A549 (cell line): ENCODE results near the gene MCRS1. TPM values are rescaled to one million over a fixed set of nuclear protein-coding genes. Genes with fewer than 3 reads are reported as not detected.
A peak's percentile ranks its signal among the peaks of the same experiment; 100 is the strongest.

Source experiments
- ATAC-seq, 2 experiments: fragments of 200-7000 bp in 1 of 2; fragments of >200 bp in 1 of 2; cut with Nextera tagmentation in 1 of 2; cut with Tn5 transposase in 1 of 2; 3 replicates each; pipeline versions ENCODE4 v1.8.0 to v1.9.1; 2018 to 2020; ENCODE audit warnings: mild to moderate bottlenecking in 1 of 2, moderate library complexity in 1 of 2
- CTCF ChIA-PET: fragments of 300-600 bp; sonication (Branson Sonifier 250); formaldehyde crosslinking; extraction: SDS; loops from one replicate; lab custom pipeline; 2021; ENCODE audit warnings: antibody characterized with exemption, inconsistent platforms; lab: Yijun Ruan, JAX
- POLR2A ChIA-PET: fragments of 350-600 bp; formaldehyde crosslinking; extraction: SDS; loops from one replicate; lab custom pipeline; 2021; ENCODE audit warnings: antibody characterized with exemption, inconsistent platforms; lab: Yijun Ruan, JAX
- DNase-seq, 2 experiments: peaks; one replicate each; pipeline versions ENCODE4 v3.0.0 to v3.0.0-alpha.2; 2011 to 2016; ENCODE audit warnings: low read depth in 1 of 2, low spot score in 1 of 2
- FAIRE-seq: peaks from 2 replicates; lab custom pipeline; 2011; peaks lifted over from hg19 to GRCh38; lab: Jason Lieb, UNC
- H3K27ac ChIP-seq, 2 experiments: fragments of >200 bp; sonication (Bioruptor Twin); formaldehyde crosslinking; 3 replicates each; pipeline ENCODE4 v1.5.1; 2016 to 2017
- H3K4me1 ChIP-seq: fragments of >200 bp; sonication (Bioruptor Twin); formaldehyde crosslinking; 3 replicates; pipeline ENCODE4 v1.6.1; 2016
- H3K4me2 ChIP-seq: fragments of >200 bp; sonication (Bioruptor Twin); formaldehyde crosslinking; 3 replicates; pipeline ENCODE4 v1.6.1; 2016
- H3K4me3 ChIP-seq: fragments of >200 bp; sonication (Bioruptor Twin); formaldehyde crosslinking; 3 replicates; pipeline ENCODE4 v1.5.1; 2016
- H3K9me3 ChIP-seq: fragments of >200 bp; sonication (Bioruptor Twin); formaldehyde crosslinking; 3 replicates; pipeline ENCODE4 v1.6.1; 2016
- EP300 ChIP-seq, 2 experiments: fragments of >200 bp; sonication (Bioruptor Twin); formaldehyde crosslinking; IDR thresholded peaks; 2 replicates in 1 of 2; 3 replicates in 1 of 2; pipeline ENCODE4 v1.6.1; 2016 to 2017
- ESRRA ChIP-seq: fragments of 150-350 bp; IDR thresholded peaks from 2 replicates; pipeline ENCODE4 v1.6.1; 2014; ENCODE audit warnings: mild to moderate bottlenecking, low read length, borderline replicate concordance
- HOXA7 ChIP-seq: fragments of 250-450 bp; sonication (Bioruptor Pico); IDR thresholded peaks from 2 replicates; pipeline ENCODE4 v1.5.0; 2020; ENCODE audit warnings: mild to moderate bottlenecking, moderate library complexity
- HOXB13 ChIP-seq: fragments of 250-450 bp; sonication (Bioruptor Pico); IDR thresholded peaks from 2 replicates; pipeline ENCODE4 v1.5.0; 2020; ENCODE audit warnings: low read depth, mild to moderate bottlenecking, moderate library complexity
- HOXB5 ChIP-seq: fragments of 250-450 bp; sonication (Bioruptor Pico); IDR thresholded peaks from 2 replicates; pipeline ENCODE4 v1.5.0; 2020; ENCODE audit warnings: mild to moderate bottlenecking, moderate library complexity
- KDM1A ChIP-seq: fragments of 200-600 bp; sonication (generic); IDR thresholded peaks from 2 replicates; pipeline ENCODE4 v1.6.1; 2016; ENCODE audit warnings: low read depth, mild to moderate bottlenecking
- NFE2L2 ChIP-seq: fragments of 150-350 bp; conservative IDR thresholded peaks from 2 replicates; pipeline ENCODE4 v1.6.1; 2014; ENCODE audit warnings: low read length
- NPAS2 ChIP-seq: fragments of 250-450 bp; sonication (Bioruptor Pico); IDR thresholded peaks from 2 replicates; pipeline ENCODE4 v1.8.0; 2022; ENCODE audit warnings: mild to moderate bottlenecking, moderate library complexity, borderline replicate concordance
- POLR2AphosphoS2 ChIP-seq: conservative IDR thresholded peaks from 2 replicates; pipeline ENCODE4 v1.6.1; 2012; ENCODE audit warnings: low read length, improper control_type of control experiment, inconsistent platforms
- RAD21 ChIP-seq, 2 experiments: fragments of >200 bp in 1 of 2; sonication (Bioruptor Twin) in 1 of 2; formaldehyde crosslinking in 1 of 2; IDR thresholded peaks in 1 of 2; conservative IDR thresholded peaks in 1 of 2; 2 replicates in 1 of 2; 3 replicates in 1 of 2; pipeline ENCODE4 v1.6.1; 2012 to 2018; ENCODE audit warnings: inconsistent platforms in 1 of 2
- RFX5 ChIP-seq: fragments of 450-650 bp; IDR thresholded peaks from 2 replicates; pipeline ENCODE4 v1.7.1; 2014; ENCODE audit warnings: antibody characterized with exemption, mild to moderate bottlenecking, moderate library complexity
- SMC3 ChIP-seq: fragments of >200 bp; sonication (Bioruptor Twin); formaldehyde crosslinking; IDR thresholded peaks from 3 replicates; pipeline ENCODE4 v1.6.1; 2018; ENCODE audit warnings: inconsistent platforms
- ZC3H11A ChIP-seq: fragments of 450-650 bp; IDR thresholded peaks from 2 replicates; pipeline ENCODE4 v1.6.1; 2014; ENCODE audit warnings: antibody characterized with exemption, mild to moderate bottlenecking
- ZFP36 ChIP-seq: fragments of 450-650 bp; IDR thresholded peaks from 2 replicates; pipeline ENCODE4 v1.6.1; 2014; ENCODE audit warnings: borderline replicate concordance; ENCODE audit not compliant: partially characterized antibody
- WGBS: methylation state at CpG from one replicate; pipeline ENCODE4 v1.1.6; 2017; ENCODE audit errors: missing lambda C conversion rate; 5-methylcytosine and 5-hydroxymethylcytosine counted together
- polyA plus RNA-seq, 4 experiments: library from polyadenylated mRNA; depleted of rRNA in 3 of 4; stranded (reverse); fragments of >200 nt; fragmentation: RNase III in 1 of 4; extraction: RNeasy Plus Mini Kit Qiagen cat#74134 plus additional on column Dnase treatment in 1 of 4; gene quantifications; 2 replicates in 3 of 4; 3 replicates in 1 of 4; pipeline ENCODE4 v1.2.3, GENCODE V29; 2011 to 2017
- TF ChIP-seq, protein P1 (sequence below): fragments of 450-650 bp; IDR thresholded peaks from 2 replicates; pipeline ENCODE4 v1.6.1; 2014; ENCODE audit warnings: antibody characterized with exemption
- TF ChIP-seq, protein P2 (sequence below): fragments of >200 bp; sonication (Bioruptor Twin); formaldehyde crosslinking; IDR thresholded peaks from 3 replicates; pipeline ENCODE4 v1.5.1; 2016
- TF ChIP-seq, protein P3 (sequence below): fragments of 200-600 bp; sonication (generic); IDR thresholded peaks from 2 replicates; pipeline ENCODE4 v1.6.1; 2016; ENCODE audit warnings: antibody characterized with exemption, mild to moderate bottlenecking, moderate library complexity

MCRS1 gene
- polyA plus RNA-seq, 2 of the 4 experiments (the other 2 are of a cell fraction) = 64.1 to 68.5 TPM

DNA sequence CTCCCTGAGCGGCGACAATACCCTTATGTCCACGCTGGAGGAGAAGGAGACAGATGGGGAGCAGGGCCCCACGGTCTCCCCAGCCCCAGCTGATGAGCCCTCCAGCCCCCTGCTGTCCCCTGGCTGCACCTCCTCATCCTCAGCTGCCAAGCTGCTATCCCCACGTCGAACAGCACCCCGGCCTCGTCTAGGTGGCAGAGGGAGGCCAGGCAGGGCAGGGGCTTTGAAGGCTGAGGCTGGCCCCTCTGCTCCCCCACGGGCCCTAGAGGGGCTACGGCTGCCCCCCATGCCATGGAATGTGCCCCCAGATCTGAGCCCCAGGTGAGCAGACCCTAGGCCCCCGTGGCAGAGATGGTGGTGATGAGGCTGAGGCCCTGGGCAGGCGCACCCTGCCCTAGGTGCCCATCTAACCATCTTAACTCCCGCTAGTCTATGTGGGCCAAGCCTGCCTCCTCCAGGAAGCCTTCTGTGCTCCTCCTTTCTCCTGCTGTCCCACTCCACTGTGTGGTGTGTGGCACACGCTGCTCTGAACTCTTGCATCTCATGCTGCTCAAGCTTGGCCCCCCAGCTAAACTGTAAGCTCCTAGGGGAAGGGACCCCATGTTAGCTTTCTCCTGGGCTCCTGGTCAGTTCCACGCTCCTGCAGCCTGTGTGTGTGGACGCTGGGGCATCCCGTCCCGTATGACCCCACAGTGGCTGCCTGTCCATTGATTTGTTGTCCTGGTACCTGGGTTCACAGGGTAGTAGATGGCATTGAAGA, 12.1 kb downstream of the MCRS1 start:
- ChIA-PET POLR2A (interaction anchor here (1.1 kb wide), 1 partner anchor 11 kb away, joined by 4 read pairs; no protein-coding TSS in a partner anchor), CTCF (interaction anchor here (0.6 to 11.4 kb wide), 10 partner anchors 11 to 224 kb away, joined by 3 to 91 read pairs (median 19); no protein-coding TSS in a partner anchor)
- no peaks in the 10 kb centered on the region for H3K9me3 ChIP-seq
- ATAC-seq = 0 out of 6 replicates have a peak, but pooled peaks of 1 of the 2 experiments have one; percentile 4
- no peak for TF ChIP-seq KDM1A
- peak; percentile 67 for TF ChIP-seq ZFP36
- WGBS = 94% methylated on average over 11 of the region's 18 CpGs
- no peaks in the 10 kb centered on the region for H3K4me1 ChIP-seq
- H3K4me3 ChIP-seq = no peak overlapping the region
- FAIRE-seq = no peak
- DNase-seq = no peak
- no peak overlapping the region for H3K27ac ChIP-seq
- no peak overlapping the region for H3K4me2 ChIP-seq

DNA sequence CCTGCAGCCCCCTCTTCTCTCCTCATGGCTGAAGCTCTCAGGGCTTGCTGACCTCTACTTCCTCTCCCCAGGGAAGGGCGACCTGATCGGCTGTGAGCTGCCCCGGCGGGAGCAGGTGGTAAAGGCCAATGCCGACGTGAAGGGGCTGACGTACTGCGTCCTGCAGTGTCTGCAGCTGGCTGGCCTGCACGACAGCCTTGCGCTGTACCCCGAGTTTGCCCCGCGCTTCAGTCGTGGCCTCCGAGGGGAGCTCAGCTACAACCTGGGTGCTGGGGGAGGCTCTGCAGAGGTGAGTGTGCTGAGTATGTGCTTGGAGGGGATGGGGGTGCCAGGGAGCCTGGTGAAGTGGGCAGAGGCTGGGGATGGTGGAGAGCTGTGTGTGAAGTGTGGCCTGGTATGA, 13.7 kb downstream of the MCRS1 start:
- no peak for FAIRE-seq
- Histone ChIP-seq H3K9me3 (no peaks in the 10 kb centered on the region), H3K4me2 (no peak overlapping the region), H3K4me1 (no peaks in the 10 kb centered on the region), H3K4me3 (no peak overlapping the region), H3K27ac (no peak overlapping the region)
- POLR2A ChIA-PET = interaction anchor here (1.1 kb wide), 2 partner anchors 13 to 207 kb away, joined by 3 to 6 read pairs; no protein-coding TSS in a partner anchor
- TF ChIP-seq NFE2L2 (no peak), ZC3H11A (no peak), POLR2AphosphoS2 (0 out of 2 replicates have a peak, but pooled peaks have one; percentile 62)
- TF ChIP-seq, protein P1, sequence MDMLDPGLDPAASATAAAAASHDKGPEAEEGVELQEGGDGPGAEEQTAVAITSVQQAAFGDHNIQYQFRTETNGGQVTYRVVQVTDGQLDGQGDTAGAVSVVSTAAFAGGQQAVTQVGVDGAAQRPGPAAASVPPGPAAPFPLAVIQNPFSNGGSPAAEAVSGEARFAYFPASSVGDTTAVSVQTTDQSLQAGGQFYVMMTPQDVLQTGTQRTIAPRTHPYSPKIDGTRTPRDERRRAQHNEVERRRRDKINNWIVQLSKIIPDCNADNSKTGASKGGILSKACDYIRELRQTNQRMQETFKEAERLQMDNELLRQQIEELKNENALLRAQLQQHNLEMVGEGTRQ = no peak
- 98% methylated on average over 15 of the region's 15 CpGs for WGBS
- CTCF ChIA-PET = interaction anchor here (0.5 to 11.4 kb wide), 25 partner anchors 8 to 265 kb away, joined by 3 to 91 read pairs (median 8); partner anchors contain the start of genes KCNH3 and MCRS1
- no peak for DNase-seq
- peak in 1 of 2 experiments; percentile 1; a peak in 3 of 6 replicates for ATAC-seq

DNA sequence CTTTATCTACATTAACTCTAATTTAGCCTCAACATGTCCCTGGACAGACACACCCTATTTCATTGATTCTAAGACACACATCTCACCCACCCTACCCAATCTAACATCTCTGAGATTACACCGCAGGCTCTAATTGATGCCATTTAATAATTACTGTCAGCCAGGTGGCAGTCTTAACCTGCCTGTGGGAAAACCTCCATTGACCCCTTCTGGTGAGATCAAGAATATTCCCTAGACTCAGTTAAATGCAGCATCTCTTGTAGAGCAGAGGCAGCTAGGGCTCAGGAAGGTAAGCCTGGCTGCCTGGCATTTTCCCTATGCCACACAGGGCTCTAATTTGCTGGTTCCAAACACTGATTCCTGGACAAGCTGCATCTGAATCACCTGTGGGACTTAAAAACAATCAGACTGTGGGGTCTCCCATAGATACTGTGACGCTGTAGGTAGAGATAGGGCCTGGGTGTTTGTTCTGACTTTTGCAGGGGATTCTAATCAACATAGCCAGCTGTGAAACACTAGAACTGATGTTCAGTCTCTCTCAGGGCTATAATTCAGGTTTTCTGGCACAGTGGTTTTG, 14.3 kb downstream of the MCRS1 start:
- Histone ChIP-seq H3K4me2 (no peak overlapping the region), H3K4me1 (no peaks in the 10 kb centered on the region), H3K27ac (no peak overlapping the region), H3K9me3 (no peaks in the 10 kb centered on the region), H3K4me3 (no peak overlapping the region)
- DNase-seq = peak; percentile 68 to 71
- ChIA-PET CTCF (interaction anchor here (0.5 to 11.4 kb wide), 32 partner anchors 9 to 288 kb away, joined by 3 to 91 read pairs (median 4); partner anchors contain the start of genes KCNH3, MCRS1 and TUBA1C), POLR2A (interaction anchor here (1.1 kb wide), 2 partner anchors 14 to 206 kb away, joined by 3 to 6 read pairs; no protein-coding TSS in a partner anchor)
- TF ChIP-seq, protein P2, sequence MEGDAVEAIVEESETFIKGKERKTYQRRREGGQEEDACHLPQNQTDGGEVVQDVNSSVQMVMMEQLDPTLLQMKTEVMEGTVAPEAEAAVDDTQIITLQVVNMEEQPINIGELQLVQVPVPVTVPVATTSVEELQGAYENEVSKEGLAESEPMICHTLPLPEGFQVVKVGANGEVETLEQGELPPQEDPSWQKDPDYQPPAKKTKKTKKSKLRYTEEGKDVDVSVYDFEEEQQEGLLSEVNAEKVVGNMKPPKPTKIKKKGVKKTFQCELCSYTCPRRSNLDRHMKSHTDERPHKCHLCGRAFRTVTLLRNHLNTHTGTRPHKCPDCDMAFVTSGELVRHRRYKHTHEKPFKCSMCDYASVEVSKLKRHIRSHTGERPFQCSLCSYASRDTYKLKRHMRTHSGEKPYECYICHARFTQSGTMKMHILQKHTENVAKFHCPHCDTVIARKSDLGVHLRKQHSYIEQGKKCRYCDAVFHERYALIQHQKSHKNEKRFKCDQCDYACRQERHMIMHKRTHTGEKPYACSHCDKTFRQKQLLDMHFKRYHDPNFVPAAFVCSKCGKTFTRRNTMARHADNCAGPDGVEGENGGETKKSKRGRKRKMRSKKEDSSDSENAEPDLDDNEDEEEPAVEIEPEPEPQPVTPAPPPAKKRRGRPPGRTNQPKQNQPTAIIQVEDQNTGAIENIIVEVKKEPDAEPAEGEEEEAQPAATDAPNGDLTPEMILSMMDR = peak; percentile 72
- TF ChIP-seq RAD21 (conservative IDR thresholded peaks at IDR 0.05 in 1 of 2, IDR thresholded peaks at IDR 0.05 in 1 of 2) (peak; percentile 72 to 87), NPAS2 (CRISPR knock-in tag) (no peak), SMC3 (peak; percentile 66; the same call in 2 of the 3 replicates), ESRRA (no peak)
- 73% methylated on average over 2 of the region's 2 CpGs for WGBS
- FAIRE-seq = no peak
- peak; percentile 58 to 75 for ATAC-seq

DNA sequence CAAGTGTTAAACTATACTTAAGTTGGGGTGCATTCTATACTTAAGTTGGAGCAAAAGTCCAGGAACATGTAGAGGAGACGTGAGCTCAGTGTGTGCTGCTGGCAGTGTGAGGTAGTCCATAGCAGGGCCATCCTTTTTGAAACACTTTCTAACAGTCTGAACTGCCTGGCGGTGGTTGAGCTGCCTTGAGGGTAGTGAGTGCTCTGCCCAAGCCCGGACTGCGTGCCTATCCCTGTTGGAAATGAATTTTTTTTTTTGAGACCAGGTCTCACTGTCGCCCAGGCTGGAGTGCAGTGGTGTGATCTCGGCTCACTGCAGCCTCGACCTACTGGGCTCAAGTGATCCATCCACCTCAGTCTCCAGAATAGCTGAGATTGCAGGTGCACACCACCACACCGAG, 15.0 kb downstream of the MCRS1 start:
- Histone ChIP-seq H3K4me1 (no peaks in the 10 kb centered on the region), H3K9me3 (no peaks in the 10 kb centered on the region), H3K27ac (no peak overlapping the region), H3K4me2 (no peak overlapping the region), H3K4me3 (no peak overlapping the region)
- no peak for FAIRE-seq
- ChIA-PET CTCF (interaction anchor here (0.5 to 11.4 kb wide), 28 partner anchors 8 to 589 kb away, joined by 3 to 91 read pairs (median 5); partner anchors contain the start of genes KCNH3, MCRS1 and TUBA1C), POLR2A (interaction anchor here (1.1 to 1.3 kb wide), 2 partner anchors 14 to 205 kb away, joined by 3 to 5 read pairs; no protein-coding TSS in a partner anchor)
- WGBS = 80% methylated on average over 8 of the region's 8 CpGs
- DNase-seq = no peak
- no peak for ATAC-seq
- TF ChIP-seq RFX5 (no peak), HOXB13 (CRISPR knock-in tag) (no peak), EP300 (IDR thresholded peaks at IDR 0.05) (no peak), POLR2AphosphoS2 (no peak), HOXB5 (no peak), HOXA7 (CRISPR knock-in tag) (no peak)
- TF ChIP-seq, protein P2 = no peak
- TF ChIP-seq, protein P3, sequence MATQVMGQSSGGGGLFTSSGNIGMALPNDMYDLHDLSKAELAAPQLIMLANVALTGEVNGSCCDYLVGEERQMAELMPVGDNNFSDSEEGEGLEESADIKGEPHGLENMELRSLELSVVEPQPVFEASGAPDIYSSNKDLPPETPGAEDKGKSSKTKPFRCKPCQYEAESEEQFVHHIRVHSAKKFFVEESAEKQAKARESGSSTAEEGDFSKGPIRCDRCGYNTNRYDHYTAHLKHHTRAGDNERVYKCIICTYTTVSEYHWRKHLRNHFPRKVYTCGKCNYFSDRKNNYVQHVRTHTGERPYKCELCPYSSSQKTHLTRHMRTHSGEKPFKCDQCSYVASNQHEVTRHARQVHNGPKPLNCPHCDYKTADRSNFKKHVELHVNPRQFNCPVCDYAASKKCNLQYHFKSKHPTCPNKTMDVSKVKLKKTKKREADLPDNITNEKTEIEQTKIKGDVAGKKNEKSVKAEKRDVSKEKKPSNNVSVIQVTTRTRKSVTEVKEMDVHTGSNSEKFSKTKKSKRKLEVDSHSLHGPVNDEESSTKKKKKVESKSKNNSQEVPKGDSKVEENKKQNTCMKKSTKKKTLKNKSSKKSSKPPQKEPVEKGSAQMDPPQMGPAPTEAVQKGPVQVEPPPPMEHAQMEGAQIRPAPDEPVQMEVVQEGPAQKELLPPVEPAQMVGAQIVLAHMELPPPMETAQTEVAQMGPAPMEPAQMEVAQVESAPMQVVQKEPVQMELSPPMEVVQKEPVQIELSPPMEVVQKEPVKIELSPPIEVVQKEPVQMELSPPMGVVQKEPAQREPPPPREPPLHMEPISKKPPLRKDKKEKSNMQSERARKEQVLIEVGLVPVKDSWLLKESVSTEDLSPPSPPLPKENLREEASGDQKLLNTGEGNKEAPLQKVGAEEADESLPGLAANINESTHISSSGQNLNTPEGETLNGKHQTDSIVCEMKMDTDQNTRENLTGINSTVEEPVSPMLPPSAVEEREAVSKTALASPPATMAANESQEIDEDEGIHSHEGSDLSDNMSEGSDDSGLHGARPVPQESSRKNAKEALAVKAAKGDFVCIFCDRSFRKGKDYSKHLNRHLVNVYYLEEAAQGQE = no peak
